Calu3 (cell line): ENCODE measurements around the gene DMAC2. TPM values are rescaled to one million over a fixed set of nuclear protein-coding genes. Genes with fewer than 3 reads are reported as not detected.

Experiments
- BruUV-seq: library from RNA; stranded (reverse); fragments of 400-500 nt; replicated peaks from 2 replicates; lab custom pipeline; 2021; lab: Mats Ljungman, UMichigan
- CTCF ChIA-PET: fragments of 300-600 bp; sonication (Branson Sonifier 250); formaldehyde crosslinking; loops from one replicate; lab custom pipeline; 2022; ENCODE audit warnings: antibody characterized with exemption; lab: Charles Lee
- DNase-seq: peaks from one replicate; pipeline ENCODE4 v3.0.0; 2022
- H3K27ac Mint-ChIP-seq: one replicate; pipeline ENCODE4 v1.8.0; 2022; ENCODE audit warnings: mixed read lengths; ENCODE audit not compliant: unreplicated experiment
- H3K27me3 Mint-ChIP-seq: one replicate; pipeline ENCODE4 v1.8.0; 2022; ENCODE audit warnings: mixed read lengths; ENCODE audit not compliant: unreplicated experiment
- H3K36me3 Mint-ChIP-seq: one replicate; pipeline ENCODE4 v1.8.0; 2022; ENCODE audit warnings: mild to moderate bottlenecking, moderate library complexity, mixed read lengths; ENCODE audit not compliant: insufficient read depth, unreplicated experiment
- H3K4me1 Mint-ChIP-seq: one replicate; pipeline ENCODE4 v1.8.0; 2022; ENCODE audit warnings: mild to moderate bottlenecking, low read depth, mixed read lengths; ENCODE audit not compliant: unreplicated experiment
- H3K4me3 Mint-ChIP-seq: one replicate; pipeline ENCODE4 v1.8.0; 2022; ENCODE audit warnings: mild to moderate bottlenecking, low read depth, moderate library complexity, mixed read lengths; ENCODE audit not compliant: unreplicated experiment
- H3K9me3 Mint-ChIP-seq: one replicate; pipeline ENCODE4 v1.8.0; 2022; ENCODE audit warnings: low read depth, mixed read lengths; ENCODE audit not compliant: unreplicated experiment
- CTCF ChIP-seq: fragments of 200-600 bp; IDR thresholded peaks from one replicate; pipeline ENCODE4 v1.8.0; 2022; ENCODE audit warnings: antibody characterized with exemption; ENCODE audit not compliant: unreplicated experiment
- intact Hi-C: fragments of 100-400 bp; cut with micrococcal nuclease; formaldehyde crosslinking; loops from one replicate; pipeline ENCODE4 v1.10.0; 2022; ENCODE audit not compliant: unreplicated experiment
- total RNA-seq: library from RNA; stranded (reverse); gene quantifications from 2 replicates; pipeline ENCODE4 v1.2.3, GENCODE V29; 2022

Gene DMAC2
- total RNA-seq, 1 experiment from 2014 or later = 50.5 TPM

GRCh38 chr19:41421973-41422372, 17.7 kb downstream of the DMAC2 start:
- intact Hi-C loops = no loop called here
- H3K4me1 Mint-ChIP-seq = peaks cover 5% of the 10 kb centered on the region
- H3K9me3 Mint-ChIP-seq = no peaks in the 10 kb centered on the region
- TF ChIP-seq CTCF = no peak
- CTCF ChIA-PET = no interaction called here
- H3K27me3 Mint-ChIP-seq = no peaks in the 10 kb centered on the region
- H3K4me3 Mint-ChIP-seq = no peak overlapping the region
- no peak overlapping the region for H3K27ac Mint-ChIP-seq
- no TSS peak for BruUV-seq
- DNase-seq = no peak
- peaks cover 43% of the 10 kb centered on the region for H3K36me3 Mint-ChIP-seq

- Mint-ChIP-seq H3K4me3 (no peak overlapping the region), H3K27ac (no peak overlapping the region), H3K27me3 (no peaks in the 10 kb centered on the region), H3K36me3 (peaks cover 38% of the 10 kb centered on the region), H3K9me3 (no peaks in the 10 kb centered on the region), H3K4me1 (no peaks in the 10 kb centered on the region)
- no peak for DNase-seq
- TF ChIP-seq CTCF = no peak
- BruUV-seq = no TSS peak
- intact Hi-C loops = no loop called here
- CTCF ChIA-PET = no interaction called here
These were observed 18.4 kb downstream of the DMAC2 start for GRCh38 chr19:41421314-41421713.

GRCh38 chr19:41420101-41420880, 19.4 kb downstream of the DMAC2 start:
- TF ChIP-seq CTCF = no peak
- no peaks in the 10 kb centered on the region for H3K27me3 Mint-ChIP-seq
- H3K9me3 Mint-ChIP-seq = no peaks in the 10 kb centered on the region
- no peak for DNase-seq
- H3K36me3 Mint-ChIP-seq = peaks cover 35% of the 10 kb centered on the region
- no peak overlapping the region for H3K4me3 Mint-ChIP-seq
- intact Hi-C loops = no loop called here
- CTCF ChIA-PET = interaction anchor here (0.6 to 0.7 kb wide), 2 partner anchors 229 to 687 kb away, joined by 4 read pairs; no protein-coding TSS in a partner anchor
- no peak overlapping the region for H3K27ac Mint-ChIP-seq
- no TSS peak for BruUV-seq
- no peaks in the 10 kb centered on the region for H3K4me1 Mint-ChIP-seq

GRCh38 chr19:41416194-41416674, 23.5 kb downstream of the DMAC2 start:
- no peaks in the 10 kb centered on the region for H3K4me1 Mint-ChIP-seq
- H3K27ac Mint-ChIP-seq = no peak overlapping the region
- DNase-seq = no peak
- intact Hi-C loops = no loop called here
- H3K27me3 Mint-ChIP-seq = no peaks in the 10 kb centered on the region
- no peak overlapping the region for H3K4me3 Mint-ChIP-seq
- peaks cover 26% of the 10 kb centered on the region for H3K36me3 Mint-ChIP-seq
- CTCF ChIA-PET = no interaction called here
- no TSS peak for BruUV-seq
- no peak for TF ChIP-seq CTCF
- no peaks in the 10 kb centered on the region for H3K9me3 Mint-ChIP-seq
